Body of pancreas (tissue), 4 donors: ENCODE measurements around the gene ADAM15. TPM values are rescaled to one million over a fixed set of nuclear protein-coding genes. Genes with fewer than 3 reads are reported as not detected.

ENCODE experiments used
- ATAC-seq: fragments of 150-250 bp; one replicate; pipeline ENCODE4 v1.9.1; 2016
- DNase-seq, 4 donors: peaks; one replicate each; pipeline ENCODE4 v3.0.0-alpha.2; 2019
- H3K27ac ChIP-seq, 4 donors: fragments of 200-600 bp; sonication (generic); 1 replicate in 3 of 4; 2 replicates in 1 of 4; pipeline versions ENCODE4 v1.5.1 to v1.6.1; 2016 to 2019; ENCODE audit warnings: mild to moderate bottlenecking in 1 of 4, mixed read lengths in 1 of 4, moderate library complexity in 1 of 4
- H3K27me3 ChIP-seq, 2 donors: fragments of 200-600 bp; sonication (generic); one replicate each; pipeline ENCODE4 v1.6.0; 2016; ENCODE audit warnings: mild to moderate bottlenecking in 1 of 2
- H3K36me3 ChIP-seq, 2 donors: fragments of 200-600 bp; sonication (generic); replicated peaks in 1 of 2; 2 replicates each; pipeline ENCODE4 v1.5.1; 2016; ENCODE audit warnings: low read depth in 2 of 2; ENCODE audit not compliant: insufficient read depth in 1 of 2
- H3K4me1 ChIP-seq: fragments of 200-600 bp; sonication (generic); one replicate; pipeline ENCODE4 v1.6.0; 2016
- H3K4me3 ChIP-seq, 2 donors: fragments of 200-600 bp; sonication (generic); 1 replicate in 1 of 2; 2 replicates in 1 of 2; pipeline ENCODE4 v1.5.1; 2016 to 2019
- H3K9me3 ChIP-seq, 3 donors: fragments of 200-600 bp; sonication (generic); 1 replicate in 2 of 3; 2 replicates in 1 of 3; pipeline ENCODE4 v1.5.1; 2016
- POLR2A ChIP-seq, 3 donors: fragments of 450-650 bp; IDR thresholded peaks; one replicate each; pipeline ENCODE4 v1.6.1; 2016; ENCODE audit warnings: antibody characterized with exemption in 3 of 3, mild to moderate bottlenecking in 2 of 3
- WGBS, 2 donors: methylation state at CpG; one replicate each; pipeline ENCODE4 v1.1.5; 2017; 5-methylcytosine and 5-hydroxymethylcytosine counted together
- intact Hi-C: fragments of 100-400 bp; cut with DNase I; formaldehyde crosslinking; loops from one replicate; pipeline ENCODE4 v1.15.1; 2023
- total RNA-seq, 2 donors: library from RNA; depleted of rRNA; stranded (reverse); fragments of >200 nt; gene quantifications; one replicate each; pipeline ENCODE4 v1.1.0, GENCODE V29; 2016
- TF ChIP-seq, protein P1 (sequence below), 7 experiments: fragments of 450-650 bp in 4 of 7; fragments of 200-600 bp in 3 of 7; sonication (generic) in 3 of 7; IDR thresholded peaks; one replicate each; pipeline ENCODE4 v1.5.1; 2016 to 2019; ENCODE audit warnings: antibody characterized with exemption in 7 of 7

The ADAM15 gene
- total RNA-seq, 2 donors from 2014 or later, result 37.2 to 48.5 TPM

DNA sequence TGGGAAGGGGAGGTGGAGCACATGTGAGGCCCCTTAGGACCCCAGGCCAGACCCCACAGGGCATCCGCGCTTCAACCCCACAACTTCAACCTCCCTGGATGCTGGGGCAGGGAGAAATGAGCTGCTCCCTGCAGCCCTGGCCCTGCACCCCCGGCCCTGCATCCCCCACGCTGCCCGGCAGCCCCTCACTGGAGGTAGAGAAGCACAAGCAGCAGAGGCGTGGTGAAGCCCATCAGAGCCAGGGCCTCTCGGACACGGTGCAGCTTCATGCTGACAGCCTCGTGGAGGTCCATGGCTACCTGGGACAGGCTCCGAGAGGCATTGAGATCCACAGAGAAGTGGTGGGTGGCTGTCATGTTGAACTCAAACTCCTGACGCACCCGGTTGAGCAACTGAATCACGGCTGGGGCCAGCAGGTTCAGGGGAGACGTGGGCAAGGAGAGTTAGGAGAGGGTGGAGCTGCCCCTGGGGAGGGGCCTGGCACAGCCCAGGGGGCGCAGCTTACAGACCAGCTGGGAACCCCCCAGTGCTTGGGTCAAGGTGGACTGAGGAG is 20.8 kb upstream of the ADAM15 start:
- intact Hi-C loops, result no loop called here
- DNase-seq (no peak), ATAC-seq (no peak)
- Histone ChIP-seq H3K4me3 (no peak overlapping the region), H3K36me3 (no peaks in the 10 kb centered on the region), H3K27ac (no peak overlapping the region), H3K9me3 (no peaks in the 10 kb centered on the region), H3K27me3 (no peaks in the 10 kb centered on the region), H3K4me1 (peaks cover 3% of the 10 kb centered on the region)
- 84 to 89% methylated on average over 5 to 15 of the region's 15 CpGs for WGBS, 2 donors
- no peak for TF ChIP-seq POLR2A (IDR thresholded peaks at IDR 0.05)
- TF ChIP-seq, protein P1, sequence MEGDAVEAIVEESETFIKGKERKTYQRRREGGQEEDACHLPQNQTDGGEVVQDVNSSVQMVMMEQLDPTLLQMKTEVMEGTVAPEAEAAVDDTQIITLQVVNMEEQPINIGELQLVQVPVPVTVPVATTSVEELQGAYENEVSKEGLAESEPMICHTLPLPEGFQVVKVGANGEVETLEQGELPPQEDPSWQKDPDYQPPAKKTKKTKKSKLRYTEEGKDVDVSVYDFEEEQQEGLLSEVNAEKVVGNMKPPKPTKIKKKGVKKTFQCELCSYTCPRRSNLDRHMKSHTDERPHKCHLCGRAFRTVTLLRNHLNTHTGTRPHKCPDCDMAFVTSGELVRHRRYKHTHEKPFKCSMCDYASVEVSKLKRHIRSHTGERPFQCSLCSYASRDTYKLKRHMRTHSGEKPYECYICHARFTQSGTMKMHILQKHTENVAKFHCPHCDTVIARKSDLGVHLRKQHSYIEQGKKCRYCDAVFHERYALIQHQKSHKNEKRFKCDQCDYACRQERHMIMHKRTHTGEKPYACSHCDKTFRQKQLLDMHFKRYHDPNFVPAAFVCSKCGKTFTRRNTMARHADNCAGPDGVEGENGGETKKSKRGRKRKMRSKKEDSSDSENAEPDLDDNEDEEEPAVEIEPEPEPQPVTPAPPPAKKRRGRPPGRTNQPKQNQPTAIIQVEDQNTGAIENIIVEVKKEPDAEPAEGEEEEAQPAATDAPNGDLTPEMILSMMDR (IDR thresholded peaks at IDR 0.05), result no peak

DNA sequence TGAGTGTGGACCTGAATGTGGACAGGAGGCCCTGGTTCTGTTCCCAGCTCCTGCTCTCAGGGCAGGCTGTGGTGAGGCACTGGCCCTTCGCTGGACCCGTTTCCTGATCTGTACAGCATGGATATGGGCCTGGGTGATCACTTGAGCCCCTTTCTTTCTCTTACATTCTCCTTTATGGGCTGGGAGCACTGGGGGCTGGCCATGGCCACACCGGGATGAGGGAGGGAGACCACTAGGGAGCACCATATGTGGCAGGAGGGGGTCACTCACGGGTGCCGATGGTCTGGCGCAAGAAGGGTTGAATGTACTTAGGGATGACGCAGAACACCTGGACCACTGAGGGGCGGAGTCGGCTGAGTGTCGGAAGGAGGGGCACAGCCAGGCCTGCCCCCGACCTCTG is 20.2 kb upstream of the ADAM15 start:
- TF ChIP-seq, protein P1 (IDR thresholded peaks at IDR 0.05), result no peak
- no peak for TF ChIP-seq POLR2A (IDR thresholded peaks at IDR 0.05)
- DNase-seq (no peak), ATAC-seq (no peak)
- 80% methylated on average over 10 to 11 of the region's 11 CpGs for WGBS, 2 donors
- H3K27ac ChIP-seq, result no peak overlapping the region
- no peak overlapping the region for H3K4me3 ChIP-seq
- H3K27me3 ChIP-seq, result no peaks in the 10 kb centered on the region
- no peaks in the 10 kb centered on the region for H3K4me1 ChIP-seq
- no peaks in the 10 kb centered on the region for H3K9me3 ChIP-seq
- no peaks in the 10 kb centered on the region for H3K36me3 ChIP-seq
- intact Hi-C loops, result no loop called here

DNA sequence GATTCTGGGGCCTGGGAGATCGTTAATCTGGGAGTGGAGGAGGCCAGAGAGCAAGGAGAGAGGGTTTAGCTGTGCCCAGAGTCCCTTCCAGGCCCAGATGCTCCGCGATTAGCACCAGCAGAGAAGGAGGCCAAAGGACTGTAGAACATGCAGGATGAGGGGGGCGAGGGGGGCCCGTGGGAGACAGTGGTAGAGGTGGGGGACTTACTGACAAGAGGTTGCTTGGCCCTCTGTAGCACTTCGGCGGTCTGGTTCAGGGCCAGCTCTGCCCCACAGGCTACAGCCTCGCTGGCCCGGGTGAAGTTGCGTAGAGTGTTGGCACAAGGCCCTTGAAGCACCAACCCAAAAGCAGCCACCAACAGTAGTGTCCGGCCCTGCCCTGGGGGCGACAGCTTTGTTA is 18.2 kb upstream of the ADAM15 start:
- Histone ChIP-seq H3K4me1 (no peaks in the 10 kb centered on the region), H3K9me3 (no peaks in the 10 kb centered on the region), H3K27me3 (no peaks in the 10 kb centered on the region), H3K4me3 (no peak overlapping the region), H3K36me3 (no peaks in the 10 kb centered on the region), H3K27ac (no peak overlapping the region)
- DNase-seq (no peak), ATAC-seq (no peak)
- intact Hi-C loops, result no loop called here
- no peak for TF ChIP-seq POLR2A (IDR thresholded peaks at IDR 0.05)
- TF ChIP-seq, protein P1 (IDR thresholded peaks at IDR 0.05), result no peak
- whole genome bisulfite sequencing, 2 donors, result 80% methylated on average over 12 of the region's 12 CpGs; no CpG with 5 or more reads in 1 of the 2 donors

DNA sequence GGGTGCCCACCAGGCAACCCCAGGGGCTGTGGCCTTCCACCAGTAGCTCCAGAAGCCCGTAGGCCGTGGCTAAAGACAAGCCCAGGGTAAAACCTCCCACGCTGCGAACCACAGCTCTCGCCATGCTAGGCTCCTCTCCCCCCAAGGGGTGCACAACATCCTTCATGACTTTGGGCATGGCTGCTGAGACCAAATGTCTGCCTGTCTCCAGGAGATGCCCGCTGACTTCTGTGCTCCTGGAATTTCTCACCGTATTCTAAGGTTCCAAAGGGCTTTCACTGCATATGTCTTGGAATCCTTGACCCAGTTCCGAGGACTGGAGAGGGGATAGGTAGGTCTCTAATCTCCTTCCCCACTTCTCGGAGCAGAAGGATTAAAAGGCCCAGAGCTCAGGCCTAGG is 17.6 kb upstream of the ADAM15 start, which contains the start of the genes DCST1 and DCST2:
DCST1 (plus strand) TSS at position 301 of the 400 bp plus-strand sequence. CDS start 213 bp downstream, outside the sequence.
DCST2 (minus strand) TSS at position 258 of the 400 bp plus-strand sequence; CDS start at position 178, 80 bp downstream.
- DNase-seq, result no peak
- H3K27me3 ChIP-seq, result no peaks in the 10 kb centered on the region
- no peak within 1 kb of the TSS for H3K4me3 ChIP-seq
- 93 to 95% methylated on average over 7 to 9 of the region's 9 CpGs for WGBS, 2 donors
- intact Hi-C loops, result no loop called here
- no peaks in the 10 kb centered on the region for H3K36me3 ChIP-seq
- no peaks in the 10 kb centered on the region for H3K4me1 ChIP-seq
- TF ChIP-seq, protein P1 (IDR thresholded peaks at IDR 0.05), result no peak
- no peak for TF ChIP-seq POLR2A (IDR thresholded peaks at IDR 0.05)
- ATAC-seq, result no peak
- no peak within 1 kb of the TSS for H3K27ac ChIP-seq
- no peaks in the 10 kb centered on the region for H3K9me3 ChIP-seq
